HUES6 (cell line): ENCODE measurements around the gene KDELR3.

ENCODE experiments used
- H3K27ac ChIP-seq: 2 replicates; pipeline ENCODE4 v1.7.0; 2013; ENCODE audit warnings: low read depth, mild to moderate bottlenecking, low read length, inconsistent platforms
- H3K27me3 ChIP-seq: 2 replicates; pipeline ENCODE4 v1.6.1; 2013; ENCODE audit warnings: low read length; ENCODE audit not compliant: control insufficient read depth, insufficient read depth
- H3K36me3 ChIP-seq: 2 replicates; pipeline ENCODE4 v1.6.1; 2013; ENCODE audit warnings: low read length; ENCODE audit not compliant: control insufficient read depth, insufficient read depth
- H3K4me1 ChIP-seq: 2 replicates; pipeline ENCODE4 v1.6.1; 2013; ENCODE audit warnings: low read length; ENCODE audit not compliant: control insufficient read depth, insufficient read depth
- H3K4me3 ChIP-seq: 2 replicates; pipeline ENCODE4 v1.5.1; 2013; ENCODE audit warnings: low read depth, low read length
- H3K9ac ChIP-seq: one replicate; pipeline ENCODE4 v1.6.1; 2013; ENCODE audit warnings: mild to moderate bottlenecking, low read length
- H3K9me3 ChIP-seq: 2 replicates; pipeline ENCODE4 v1.6.1; 2013; ENCODE audit warnings: low read depth, low read length; ENCODE audit not compliant: control insufficient read depth, insufficient read depth

The KDELR3 gene

DNA sequence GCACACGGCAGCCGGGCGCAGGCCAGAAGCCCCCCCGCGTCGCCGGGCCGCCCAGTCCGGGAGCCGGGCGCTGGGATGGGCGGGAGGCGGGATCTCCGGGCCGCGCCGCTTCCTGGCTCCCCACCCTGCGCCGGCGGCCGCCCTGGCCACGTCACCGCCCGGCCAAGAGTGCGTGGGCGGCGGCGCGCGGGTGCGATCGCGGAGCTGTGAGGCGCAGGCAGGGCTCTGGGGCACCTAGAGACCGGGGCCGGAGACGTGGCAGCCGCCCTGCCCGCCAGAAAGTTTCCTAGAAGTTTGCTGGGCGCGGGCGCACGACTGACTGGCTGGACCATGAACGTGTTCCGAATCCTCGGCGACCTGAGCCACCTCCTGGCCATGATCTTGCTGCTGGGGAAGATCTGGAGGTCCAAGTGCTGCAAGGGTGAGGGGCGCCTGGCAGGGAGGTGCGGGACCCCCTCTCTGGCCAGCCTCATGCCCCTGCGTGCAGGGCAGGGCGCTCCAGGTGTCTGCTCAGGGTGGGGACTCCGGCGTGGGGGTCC lies at the start of gene KDELR3:
Gene KDELR3, plus strand, starts transcription at position 193 of the 539 bp plus-strand sequence. Its CDS starts 138 bp downstream, at position 331.
- H3K9ac ChIP-seq = peak within 1 kb of the TSS; percentile 88

GRCh38 chr22:38418589-38418988 lies 49.3 kb upstream of the KDELR3 start:
- no peak overlapping the region for H3K9ac ChIP-seq

More for the DNA sequence above, at the start of gene KDELR3:
- Histone ChIP-seq H3K36me3 (no peaks in the 10 kb centered on the region), H3K4me3 (peak within 1 kb of the TSS; percentile 77), H3K4me1 (peaks cover 23% of the 10 kb centered on the region), H3K9me3 (no peaks in the 10 kb centered on the region), H3K27ac (no peak within 1 kb of the TSS; the same call in 1 of the 2 replicates), H3K27me3 (peaks cover 36% of the 10 kb centered on the region)

DNA sequence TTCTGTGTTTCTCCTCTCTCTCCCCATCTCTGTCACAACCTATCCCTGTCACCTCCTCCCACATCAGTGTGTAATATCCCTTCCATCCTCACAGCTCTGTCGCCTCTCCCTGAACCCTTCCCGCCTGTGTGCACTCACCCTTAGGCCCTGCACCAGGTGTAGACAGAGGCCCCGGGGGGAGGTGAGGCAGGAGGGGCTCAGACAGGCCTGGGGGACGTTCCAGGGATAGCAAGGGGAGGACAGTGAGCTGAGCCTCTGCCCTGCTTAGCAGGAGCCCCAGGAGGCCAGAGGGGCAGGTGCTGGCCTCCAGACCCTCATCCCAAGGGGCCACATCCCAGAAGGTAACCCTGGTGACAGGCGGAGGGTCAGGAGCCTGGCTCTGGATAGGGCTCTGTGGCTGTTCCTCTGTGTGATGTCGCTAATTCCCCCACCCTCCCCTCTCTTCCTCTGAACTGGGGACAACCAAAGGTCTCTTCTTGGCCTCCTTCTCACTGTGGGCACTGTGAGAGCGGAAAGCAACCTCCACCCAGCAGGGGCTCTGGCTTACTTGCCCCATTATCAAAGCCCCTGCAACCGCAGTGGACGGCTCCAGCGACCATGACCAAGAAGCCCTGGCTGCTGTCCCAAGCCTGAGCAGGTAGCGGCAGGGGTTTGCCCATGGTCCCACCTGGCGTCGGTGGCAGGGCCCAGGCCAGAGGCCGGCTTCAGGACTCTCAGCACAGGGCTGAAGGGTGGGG lies 48.6 kb upstream of the KDELR3 start:
- Histone ChIP-seq H3K9ac (no peak overlapping the region), H3K27me3 (no peaks in the 10 kb centered on the region), H3K27ac (no peak overlapping the region), H3K4me3 (no peak overlapping the region), H3K4me1 (peaks cover 43% of the 10 kb centered on the region), H3K36me3 (no peaks in the 10 kb centered on the region), H3K9me3 (no peaks in the 10 kb centered on the region)

More at GRCh38 chr22:38418589-38418988, 49.3 kb upstream of the KDELR3 start:
- peaks cover 36% of the 10 kb centered on the region for H3K4me1 ChIP-seq
- no peaks in the 10 kb centered on the region for H3K36me3 ChIP-seq
- H3K4me3 ChIP-seq = no peak overlapping the region
- H3K27ac ChIP-seq = no peak overlapping the region
- H3K27me3 ChIP-seq = no peaks in the 10 kb centered on the region
- H3K9me3 ChIP-seq = no peaks in the 10 kb centered on the region

- no peak overlapping the region for H3K9ac ChIP-seq
- H3K27ac ChIP-seq = no peak overlapping the region
- H3K9me3 ChIP-seq = no peaks in the 10 kb centered on the region
- H3K27me3 ChIP-seq = no peaks in the 10 kb centered on the region
- no peaks in the 10 kb centered on the region for H3K36me3 ChIP-seq
- peaks cover 45% of the 10 kb centered on the region for H3K4me1 ChIP-seq
- no peak overlapping the region for H3K4me3 ChIP-seq
Observed at GRCh38 chr22:38419858-38420160, 48.1 kb upstream of the KDELR3 start.

DNA sequence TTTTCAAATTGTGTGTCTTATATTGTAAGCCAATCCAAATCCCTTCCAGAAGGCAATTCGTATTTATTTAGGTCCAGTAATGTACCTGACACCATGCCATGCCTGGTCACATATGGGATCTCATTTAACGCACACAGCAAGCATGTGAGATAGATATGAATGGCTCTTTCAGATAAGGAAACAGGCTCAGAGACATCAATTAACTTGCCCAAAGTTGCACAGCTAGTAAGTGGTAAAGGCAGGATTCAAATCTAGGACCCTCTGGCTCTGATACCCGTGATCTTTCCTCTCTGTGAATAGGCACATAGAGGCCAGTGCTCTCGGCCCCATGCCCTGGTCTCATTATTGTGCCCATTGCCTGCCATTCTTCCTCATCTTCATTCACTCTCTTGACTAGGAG lies 47.2 kb upstream of the KDELR3 start:
- Histone ChIP-seq H3K4me1 (peaks cover 39% of the 10 kb centered on the region), H3K27me3 (no peaks in the 10 kb centered on the region), H3K9me3 (no peaks in the 10 kb centered on the region), H3K9ac (no peak overlapping the region), H3K36me3 (no peaks in the 10 kb centered on the region), H3K27ac (no peak overlapping the region), H3K4me3 (no peak overlapping the region)

GRCh38 chr22:38422611-38423511 lies 45.0 kb upstream of the KDELR3 start:
- no peak overlapping the region for H3K9ac ChIP-seq
- H3K27ac ChIP-seq = no peak overlapping the region
- H3K4me3 ChIP-seq = peak overlapping the region; percentile 43; the same call in 1 of the 2 replicates
- no peaks in the 10 kb centered on the region for H3K27me3 ChIP-seq
- H3K4me1 ChIP-seq = peaks cover 27% of the 10 kb centered on the region
- no peaks in the 10 kb centered on the region for H3K9me3 ChIP-seq
- H3K36me3 ChIP-seq = no peaks in the 10 kb centered on the region

DNA sequence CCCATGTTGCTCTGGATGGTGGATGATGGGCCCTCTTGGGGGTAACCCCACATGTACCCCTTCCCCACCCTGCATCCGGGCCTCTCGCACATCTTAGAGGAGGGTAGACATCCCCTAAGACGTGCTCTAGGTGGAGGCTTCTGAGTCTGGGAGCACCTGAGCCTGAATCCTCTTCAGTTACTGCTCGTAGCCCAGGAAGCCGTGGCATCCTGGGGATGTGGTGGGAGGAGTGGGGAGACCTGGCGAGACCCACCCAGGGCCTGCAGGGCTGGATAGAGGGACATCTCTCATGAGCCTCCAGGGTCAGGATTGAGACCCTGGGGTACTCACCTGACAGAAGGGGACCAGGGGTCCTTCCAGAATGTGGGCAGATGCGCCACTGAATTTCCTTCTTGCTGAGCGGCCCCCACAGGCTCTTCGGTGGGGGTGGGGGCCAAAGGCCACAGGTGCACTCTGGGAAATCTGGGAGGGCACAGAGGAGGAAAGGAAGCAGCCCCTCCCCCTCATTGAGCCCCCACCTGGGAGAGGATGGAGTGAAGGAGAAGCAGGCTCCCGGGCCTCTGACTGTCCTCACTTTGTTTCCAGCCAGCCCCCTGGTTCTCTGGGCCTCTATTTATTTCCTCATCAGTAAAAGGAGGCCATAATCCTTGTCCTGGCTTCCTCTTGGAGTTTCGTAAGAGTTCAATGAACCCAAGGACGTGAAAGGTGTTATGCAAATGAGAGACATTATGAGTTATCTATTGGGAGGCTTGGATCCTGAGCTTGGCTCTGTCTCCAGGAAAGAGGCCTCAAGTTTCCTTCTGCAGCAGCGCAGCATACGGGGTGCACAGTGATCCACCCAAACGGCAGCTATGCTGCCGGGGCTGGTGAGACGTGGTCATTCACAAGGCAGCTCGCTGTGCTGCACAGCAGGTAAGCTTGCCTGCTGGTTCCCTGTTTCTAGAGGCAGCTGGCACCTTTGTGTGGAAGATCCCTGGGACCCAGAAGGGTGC lies 44.1 kb upstream of the KDELR3 start:
- Histone ChIP-seq H3K4me3 (no peak overlapping the region), H3K27ac (no peak overlapping the region), H3K9me3 (no peaks in the 10 kb centered on the region), H3K27me3 (no peaks in the 10 kb centered on the region), H3K36me3 (no peaks in the 10 kb centered on the region), H3K4me1 (peaks cover 27% of the 10 kb centered on the region), H3K9ac (no peak overlapping the region)

GRCh38 chr22:38424525-38425080 lies 43.3 kb upstream of the KDELR3 start:
- no peaks in the 10 kb centered on the region for H3K27me3 ChIP-seq
- H3K9me3 ChIP-seq = no peaks in the 10 kb centered on the region
- H3K9ac ChIP-seq = no peak overlapping the region
- H3K27ac ChIP-seq = no peak overlapping the region
- H3K4me3 ChIP-seq = no peak overlapping the region
- no peaks in the 10 kb centered on the region for H3K36me3 ChIP-seq
- H3K4me1 ChIP-seq = peaks cover 26% of the 10 kb centered on the region

GRCh38 chr22:38426628-38427027 lies 41.3 kb upstream of the KDELR3 start:
- no peaks in the 10 kb centered on the region for H3K36me3 ChIP-seq
- no peak overlapping the region for H3K9ac ChIP-seq

DNA sequence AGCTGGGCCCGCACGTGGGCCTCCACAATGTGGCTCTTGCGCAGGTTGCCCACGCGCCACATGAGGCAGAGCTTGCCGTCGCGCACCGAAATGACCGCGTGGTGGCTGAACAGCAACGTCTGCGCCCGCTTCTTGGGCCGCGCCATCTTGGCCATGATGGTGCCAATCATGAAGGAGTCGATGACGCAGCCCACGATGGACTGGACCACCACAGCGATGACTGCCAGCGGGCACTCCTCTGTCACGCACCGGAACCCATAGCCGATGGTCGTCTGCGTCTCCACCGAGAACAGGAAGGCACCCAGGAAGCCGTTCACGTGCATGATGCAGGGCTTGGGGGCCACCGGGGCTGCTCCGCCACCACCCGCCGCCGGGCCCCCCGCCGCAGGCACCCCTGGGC lies 40.4 kb upstream of the KDELR3 start:
- peaks cover 24% of the 10 kb centered on the region for H3K4me1 ChIP-seq
- no peaks in the 10 kb centered on the region for H3K27me3 ChIP-seq
- H3K4me3 ChIP-seq = no peak overlapping the region
- no peak overlapping the region for H3K27ac ChIP-seq
- no peak overlapping the region for H3K9ac ChIP-seq
- no peaks in the 10 kb centered on the region for H3K9me3 ChIP-seq
- no peaks in the 10 kb centered on the region for H3K36me3 ChIP-seq

More at GRCh38 chr22:38426628-38427027, 41.3 kb upstream of the KDELR3 start:
- Histone ChIP-seq H3K27ac (no peak overlapping the region), H3K4me3 (no peak overlapping the region), H3K4me1 (peaks cover 25% of the 10 kb centered on the region), H3K27me3 (no peaks in the 10 kb centered on the region), H3K9me3 (no peaks in the 10 kb centered on the region)
